OCI-LY1 (cell line): ENCODE measurements around the gene MUC3A.

ENCODE experiments used
- H2AFZ ChIP-seq: fragments of 200-600 bp; sonication (generic), shearing (Covaris generic); 2 replicates; pipeline ENCODE4 v1.6.0; 2014; ENCODE audit warnings: antibody characterized with exemption, mild to moderate bottlenecking, low read length
- H3F3A ChIP-seq: fragments of 200-600 bp; sonication (generic), shearing (Covaris generic); 2 replicates; pipeline ENCODE4 v1.6.0; 2014; ENCODE audit warnings: mild to moderate bottlenecking, antibody characterized with exemption, low read length, moderate library complexity; ENCODE audit not compliant: insufficient read depth
- H3K27ac ChIP-seq: fragments of 200-600 bp; sonication (generic); 2 replicates; pipeline ENCODE4 v1.5.1; 2014; ENCODE audit warnings: low read length, mixed run types, mild to moderate bottlenecking, low read depth; ENCODE audit not compliant: poor library complexity, severe bottlenecking
- H3K27me3 ChIP-seq: fragments of 200-600 bp; sonication (generic); 2 replicates; pipeline ENCODE4 v1.6.0; 2014; ENCODE audit warnings: antibody characterized with exemption, mild to moderate bottlenecking, low read length, moderate library complexity; ENCODE audit not compliant: insufficient read depth
- H3K36me3 ChIP-seq: fragments of 200-600 bp; sonication (generic); 2 replicates; pipeline ENCODE4 v1.6.1; 2014; ENCODE audit warnings: mild to moderate bottlenecking, antibody characterized with exemption, low read length, moderate library complexity, mixed read lengths; ENCODE audit not compliant: insufficient read depth
- H3K4me1 ChIP-seq: fragments of 200-600 bp; sonication (generic); 2 replicates; pipeline ENCODE4 v1.5.1; 2014; ENCODE audit warnings: mild to moderate bottlenecking, low read length, moderate library complexity; ENCODE audit not compliant: insufficient read depth, severe bottlenecking
- H3K4me2 ChIP-seq: fragments of 200-600 bp; sonication (generic), shearing (Covaris generic); 2 replicates; pipeline ENCODE4 v1.6.1; 2014; ENCODE audit warnings: low read length
- H3K4me3 ChIP-seq: fragments of 200-600 bp; sonication (generic); 2 replicates; pipeline ENCODE4 v1.5.1; 2014; ENCODE audit warnings: low read length, low read depth, mild to moderate bottlenecking, mixed read lengths; ENCODE audit not compliant: poor library complexity, severe bottlenecking
- H3K79me2 ChIP-seq: fragments of 200-600 bp; shearing (Covaris generic); 2 replicates; pipeline ENCODE4 v1.6.1; 2016; ENCODE audit warnings: mixed run types, low read length, mixed read lengths; ENCODE audit not compliant: insufficient read depth
- H3K9ac ChIP-seq: fragments of 200-600 bp; sonication (generic), shearing (Covaris generic); 2 replicates; pipeline ENCODE4 v1.6.1; 2014; ENCODE audit warnings: mild to moderate bottlenecking, low read length, mixed read lengths
- H3K9me2 ChIP-seq: fragments of 200-600 bp; sonication (generic), shearing (Covaris generic); 2 replicates; pipeline ENCODE4 v1.6.1; 2014; ENCODE audit warnings: low read depth, mild to moderate bottlenecking, low read length, mixed read lengths
- H3K9me3 ChIP-seq: fragments of 200-600 bp; shearing (Covaris generic); 2 replicates; pipeline ENCODE4 v1.6.1; 2014; ENCODE audit warnings: low read length, mixed read lengths
- H4K20me1 ChIP-seq: fragments of 200-600 bp; sonication (generic), shearing (Covaris generic); 2 replicates; pipeline ENCODE4 v1.6.0; 2016; ENCODE audit warnings: mild to moderate bottlenecking, low read length; ENCODE audit not compliant: insufficient read depth
- EZH2 ChIP-seq: fragments of 200-600 bp; sonication (generic), shearing (Covaris generic); IDR thresholded peaks from 2 replicates; pipeline ENCODE4 v1.8.0; 2017; ENCODE audit warnings: borderline replicate concordance, mixed run types, mild to moderate bottlenecking, antibody characterized with exemption, low read length, moderate library complexity, mixed read lengths
- TF ChIP-seq, protein P1 (sequence below): fragments of 200-600 bp; sonication (generic), shearing (Covaris generic); IDR thresholded peaks from 2 replicates; pipeline ENCODE4 v1.5.1; 2017; ENCODE audit warnings: mild to moderate bottlenecking, antibody characterized with exemption, low read length, moderate library complexity, mixed read lengths

Gene MUC3A

DNA sequence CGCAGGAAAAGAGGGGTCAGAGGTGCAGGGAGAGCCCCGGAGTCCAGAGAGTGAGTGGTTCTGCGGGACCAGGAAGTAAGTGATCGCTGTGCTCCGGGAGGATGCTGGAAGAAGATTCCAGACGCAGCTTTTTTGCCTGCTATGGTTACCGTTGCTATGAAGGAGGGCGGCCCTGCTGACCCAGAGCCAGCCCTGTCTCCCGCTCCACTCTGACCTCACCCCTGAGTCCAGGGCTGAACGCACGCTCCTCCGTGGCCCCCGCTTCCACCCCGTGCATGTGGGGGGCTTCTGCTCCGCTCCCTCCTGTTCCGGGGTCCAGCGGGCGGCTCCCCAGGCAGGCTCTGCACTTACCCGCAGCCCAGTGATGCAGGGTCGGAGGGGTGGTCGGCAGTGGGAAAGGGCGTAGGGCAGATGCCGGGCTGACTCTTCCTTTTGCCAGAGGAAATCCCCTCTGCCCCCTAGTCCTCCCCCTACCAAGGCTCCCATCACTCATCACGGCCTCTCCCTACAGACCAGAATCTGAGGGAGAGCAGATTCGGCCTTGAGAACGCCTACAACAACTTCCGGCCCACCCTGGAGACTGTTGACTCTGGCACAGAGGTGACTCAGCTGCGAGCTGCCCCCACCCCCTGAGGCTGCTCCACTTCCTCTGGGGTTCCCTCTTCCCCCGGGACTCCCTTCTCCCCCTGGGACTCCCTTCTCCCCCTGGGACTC is 67.9 kb downstream of the MUC3A start:
- no peak overlapping the region for H2AFZ ChIP-seq

More for the DNA sequence above, 67.9 kb downstream of the MUC3A start:
- no peak overlapping the region for H3K27ac ChIP-seq
- no peaks in the 10 kb centered on the region for H3K36me3 ChIP-seq
- H4K20me1 ChIP-seq, result no peaks in the 10 kb centered on the region
- H3K4me3 ChIP-seq, result no peak overlapping the region
- H3K9me3 ChIP-seq, result no peaks in the 10 kb centered on the region
- H3F3A ChIP-seq, result no peaks in the 10 kb centered on the region
- no peak overlapping the region for H3K9ac ChIP-seq
- no peak overlapping the region for H3K4me2 ChIP-seq
- H3K4me1 ChIP-seq, result peaks cover 3% of the 10 kb centered on the region
- no peaks in the 10 kb centered on the region for H3K79me2 ChIP-seq
- TF ChIP-seq, protein P1, sequence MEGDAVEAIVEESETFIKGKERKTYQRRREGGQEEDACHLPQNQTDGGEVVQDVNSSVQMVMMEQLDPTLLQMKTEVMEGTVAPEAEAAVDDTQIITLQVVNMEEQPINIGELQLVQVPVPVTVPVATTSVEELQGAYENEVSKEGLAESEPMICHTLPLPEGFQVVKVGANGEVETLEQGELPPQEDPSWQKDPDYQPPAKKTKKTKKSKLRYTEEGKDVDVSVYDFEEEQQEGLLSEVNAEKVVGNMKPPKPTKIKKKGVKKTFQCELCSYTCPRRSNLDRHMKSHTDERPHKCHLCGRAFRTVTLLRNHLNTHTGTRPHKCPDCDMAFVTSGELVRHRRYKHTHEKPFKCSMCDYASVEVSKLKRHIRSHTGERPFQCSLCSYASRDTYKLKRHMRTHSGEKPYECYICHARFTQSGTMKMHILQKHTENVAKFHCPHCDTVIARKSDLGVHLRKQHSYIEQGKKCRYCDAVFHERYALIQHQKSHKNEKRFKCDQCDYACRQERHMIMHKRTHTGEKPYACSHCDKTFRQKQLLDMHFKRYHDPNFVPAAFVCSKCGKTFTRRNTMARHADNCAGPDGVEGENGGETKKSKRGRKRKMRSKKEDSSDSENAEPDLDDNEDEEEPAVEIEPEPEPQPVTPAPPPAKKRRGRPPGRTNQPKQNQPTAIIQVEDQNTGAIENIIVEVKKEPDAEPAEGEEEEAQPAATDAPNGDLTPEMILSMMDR, result no peak
- no peak for TF ChIP-seq EZH2
- H3K27me3 ChIP-seq, result peaks cover 9% of the 10 kb centered on the region
- no peaks in the 10 kb centered on the region for H3K9me2 ChIP-seq
